ENCODE measurements around the gene PIK3C2A. TPM values are rescaled to one million over a fixed set of nuclear protein-coding genes. Genes with fewer than 3 reads are reported as not detected.
A peak's percentile ranks its signal among the peaks of the same experiment; 100 is the strongest.

The PIK3C2A gene
- total RNA-seq, 1 experiment from 2014 or later: 35.0 TPM

GRCh38 chr11:17186932-17187692 lies 20.7 kb downstream of the PIK3C2A start:
- H3K4me3 ChIP-seq (ENCODE audit: low read length): no peak overlapping the region
- CTCF ChIA-PET: no interaction called here
- H3K4me1 ChIP-seq (ENCODE audit: insufficient read depth, low read length): no peaks in the 10 kb centered on the region
- no peaks in the 10 kb centered on the region for H3K9me2 ChIP-seq (replicated peaks; ENCODE audit: low read length)
- intact Hi-C loops (cut with micrococcal nuclease): no loop called here
- DNase-seq (no peak), ATAC-seq (no peak)
- H3K79me2 ChIP-seq (ENCODE audit: low read length): peaks cover 31% of the 10 kb centered on the region
- H3K27ac ChIP-seq (ENCODE audit: low read length): no peak overlapping the region
- POLR2A ChIA-PET (ENCODE audit: unreplicated experiment): no interaction called here
- H3K9me3 ChIP-seq (ENCODE audit: low read length): no peaks in the 10 kb centered on the region
- no peak overlapping the region for H3K4me2 ChIP-seq (ENCODE audit: low read length)
- BruUV-seq (replicated peaks): no TSS peak
- H3K36me3 ChIP-seq (ENCODE audit: low read depth, low read length): 0 out of 2 replicates have a peak, but pooled peaks cover 7% of the 10 kb centered on the region
- H4K20me1 ChIP-seq (ENCODE audit: low read length): no peaks in the 10 kb centered on the region
- no peaks in the 10 kb centered on the region for H3K27me3 ChIP-seq (ENCODE audit: low read length)
- no peak overlapping the region for H2AFZ ChIP-seq (ENCODE audit: low read length)
- H3K9ac ChIP-seq (ENCODE audit: low read length): no peak overlapping the region
- TF ChIP-seq CTCF (conservative IDR thresholded peaks at IDR 0.05; ENCODE audit: low read depth, low read length) (no peak), EZH2 (IDR thresholded peaks at IDR 0.05; ENCODE audit: low read length, unreplicated experiment) (no peak), EZH2phosphoT487 (IDR thresholded peaks at IDR 0.05; ENCODE audit: borderline replicate concordance, low read length) (no peak)
- no peaks in the 10 kb centered on the region for H3F3A ChIP-seq (ENCODE audit: low read length, unreplicated experiment)

- ChIA-PET POLR2A (ENCODE audit: unreplicated experiment) (no interaction called here), CTCF (no interaction called here)
- peaks cover 30% of the 10 kb centered on the region for H3K79me2 ChIP-seq (ENCODE audit: low read length)
- H3K36me3 ChIP-seq (ENCODE audit: low read depth, low read length): 0 out of 2 replicates have a peak, but pooled peaks cover 1% of the 10 kb centered on the region
- no peaks in the 10 kb centered on the region for H3F3A ChIP-seq (ENCODE audit: low read length, unreplicated experiment)
- no peaks in the 10 kb centered on the region for H3K9me2 ChIP-seq (replicated peaks; ENCODE audit: low read length)
- TF ChIP-seq EZH2 (IDR thresholded peaks at IDR 0.05; ENCODE audit: low read length, unreplicated experiment): no peak
- TF ChIP-seq CTCF (conservative IDR thresholded peaks at IDR 0.05; ENCODE audit: low read depth, low read length): no peak
- no peak for TF ChIP-seq EZH2phosphoT487 (IDR thresholded peaks at IDR 0.05; ENCODE audit: borderline replicate concordance, low read length)
- H3K27me3 ChIP-seq (ENCODE audit: low read length): no peaks in the 10 kb centered on the region
- no peak overlapping the region for H3K4me2 ChIP-seq (ENCODE audit: low read length)
- DNase-seq (no peak), ATAC-seq (no peak)
- intact Hi-C loops (cut with micrococcal nuclease): no loop called here
- H4K20me1 ChIP-seq (ENCODE audit: low read length): no peaks in the 10 kb centered on the region
- no peak overlapping the region for H3K9ac ChIP-seq (ENCODE audit: low read length)
- no peak overlapping the region for H3K4me3 ChIP-seq (ENCODE audit: low read length)
- H2AFZ ChIP-seq (ENCODE audit: low read length): no peak overlapping the region
- no peak overlapping the region for H3K27ac ChIP-seq (ENCODE audit: low read length)
- no peaks in the 10 kb centered on the region for H3K4me1 ChIP-seq (ENCODE audit: insufficient read depth, low read length)
- H3K9me3 ChIP-seq (ENCODE audit: low read length): no peaks in the 10 kb centered on the region
- BruUV-seq (replicated peaks): TSS peak; percentile 8
These were observed 21.8 kb downstream of the PIK3C2A start for GRCh38 chr11:17185938-17186337.
